Subcutaneous abdominal adipose tissue (tissue), 5 donors: ENCODE results near the gene C9orf50.

Experiments used
- H3K27ac ChIP-seq: one replicate; pipeline ENCODE4 v1.7.0; 2013; ENCODE audit warnings: low read depth, mild to moderate bottlenecking, inconsistent platforms, low read length, moderate library complexity
- H3K27me3 ChIP-seq, 5 donors: one replicate each; pipeline ENCODE4 v1.7.0; 2013; ENCODE audit warnings: low read length in 5 of 5, inconsistent platforms in 1 of 5; ENCODE audit not compliant: control insufficient read depth in 5 of 5, insufficient read depth in 4 of 5
- H3K36me3 ChIP-seq, 5 donors: one replicate each; pipeline ENCODE4 v1.7.0; 2013; ENCODE audit warnings: low read length in 5 of 5; ENCODE audit not compliant: control insufficient read depth in 5 of 5, insufficient read depth in 5 of 5
- H3K4me1 ChIP-seq, 5 donors: one replicate each; pipeline ENCODE4 v1.7.0; 2013; ENCODE audit warnings: low read length in 5 of 5, mild to moderate bottlenecking in 3 of 5, moderate library complexity in 1 of 5; ENCODE audit not compliant: control insufficient read depth in 5 of 5, insufficient read depth in 5 of 5
- H3K4me3 ChIP-seq, 5 donors: one replicate each; pipeline ENCODE4 v1.7.0; 2013; ENCODE audit warnings: low read length in 5 of 5, low read depth in 1 of 5
- H3K9ac ChIP-seq, 5 donors: one replicate each; pipeline ENCODE4 v1.7.0; 2013; ENCODE audit warnings: low read length in 5 of 5, mild to moderate bottlenecking in 4 of 5, moderate library complexity in 3 of 5
- H3K9me3 ChIP-seq, 5 donors: one replicate each; pipeline ENCODE4 v1.7.0; 2013; ENCODE audit warnings: low read length in 5 of 5; ENCODE audit not compliant: control insufficient read depth in 5 of 5
- donor health status: healthy.
- donor health status: healthy.
- donor health status: healthy.
- donor health status: healthy.
- donor health status: healthy.

C9orf50 gene

DNA sequence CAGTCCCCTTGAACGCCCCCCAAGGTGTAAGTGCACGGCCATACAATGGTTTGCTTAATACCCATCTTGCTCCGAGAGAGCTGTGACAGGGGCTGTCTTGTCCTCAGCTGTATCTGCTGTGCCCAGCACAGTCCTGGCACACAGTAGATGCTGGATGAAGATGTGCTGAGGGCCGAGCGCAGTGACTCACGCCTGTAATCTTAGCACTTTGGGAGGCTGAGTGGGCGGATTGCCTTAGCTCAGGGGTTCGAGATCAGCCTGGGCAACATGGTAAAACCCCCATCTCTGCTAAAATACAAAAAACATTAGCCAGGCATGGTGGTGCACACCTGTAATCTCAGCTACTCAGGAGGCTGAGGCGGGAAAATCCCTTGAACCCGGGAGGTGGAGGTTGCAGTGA is 53.6 kb downstream of the C9orf50 start:
- H3K9ac ChIP-seq = no peak overlapping the region
- H3K4me1 ChIP-seq = peaks cover 0 to 32% (median 26%) of the 10 kb centered on the region in 5 donors
- H3K27me3 ChIP-seq = peaks cover 0 to 9% (median 0%) of the 10 kb centered on the region in 5 donors
- H3K27ac ChIP-seq = no peak overlapping the region
- no peak overlapping the region for H3K4me3 ChIP-seq
- H3K36me3 ChIP-seq = no peaks in the 10 kb centered on the region
- H3K9me3 ChIP-seq = no peaks in the 10 kb centered on the region

DNA sequence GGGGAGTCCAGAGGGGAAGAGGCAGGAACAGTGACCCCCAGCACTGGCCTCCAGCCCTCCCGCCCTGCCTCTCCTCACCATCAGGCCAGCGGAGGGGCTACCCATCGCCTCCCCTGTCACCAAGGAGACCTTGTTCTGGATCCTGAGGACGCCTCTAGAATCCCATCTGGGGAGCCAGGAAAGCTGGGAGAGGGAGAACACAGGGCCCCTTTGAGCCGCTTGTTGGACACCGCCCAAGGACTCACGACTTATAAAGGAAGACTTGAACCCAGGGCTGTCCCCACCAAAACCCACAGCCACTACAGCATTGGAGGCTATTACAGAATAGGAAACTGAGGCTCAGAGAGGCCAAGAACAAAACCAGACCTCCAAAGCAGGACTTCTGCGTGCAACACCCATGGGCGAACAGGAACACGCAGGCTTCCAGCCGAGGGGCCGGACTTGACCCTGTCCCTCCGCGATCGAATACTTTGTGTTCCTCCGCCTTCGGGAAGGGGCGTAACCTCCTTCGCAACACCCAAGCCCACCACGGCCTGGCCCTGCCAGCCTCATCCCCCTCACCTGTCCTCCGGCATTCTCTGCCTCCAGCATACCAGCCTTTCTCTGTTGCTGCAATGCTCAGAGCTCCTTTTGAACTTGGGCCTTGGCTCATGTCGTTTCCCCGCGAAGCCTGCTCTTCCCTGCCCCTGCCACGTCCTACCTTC is 54.2 kb downstream of the C9orf50 start:
- Histone ChIP-seq H3K9me3 (no peaks in the 10 kb centered on the region), H3K9ac (no peak overlapping the region), H3K36me3 (no peaks in the 10 kb centered on the region), H3K4me1 (peaks cover 0 to 32% (median 26%) of the 10 kb centered on the region in 5 donors), H3K27ac (no peak overlapping the region), H3K27me3 (peaks cover 0 to 12% (median 0%) of the 10 kb centered on the region in 5 donors), H3K4me3 (no peak overlapping the region)

DNA sequence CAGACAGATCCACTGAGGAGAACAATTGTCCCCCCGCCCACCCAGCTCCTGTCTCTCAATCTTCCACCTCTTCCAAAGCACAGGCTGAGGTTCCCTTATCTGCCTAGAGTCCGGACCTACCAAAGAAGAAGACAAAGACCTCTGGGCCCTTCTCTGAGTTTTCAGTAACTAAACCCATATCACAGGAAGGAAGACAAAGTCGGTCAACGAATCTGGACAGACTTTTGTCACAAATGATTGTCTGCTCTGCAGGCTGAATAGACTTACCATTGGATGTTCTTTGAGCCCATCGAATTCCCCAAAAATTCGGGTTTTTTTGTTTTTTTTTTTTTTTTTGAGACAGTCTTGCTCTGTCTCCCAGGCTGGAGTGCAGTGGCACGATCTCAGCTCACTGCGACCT is 58.0 kb downstream of the C9orf50 start:
- Histone ChIP-seq H3K9ac (no peak overlapping the region), H3K36me3 (no peaks in the 10 kb centered on the region), H3K27ac (no peak overlapping the region), H3K9me3 (no peaks in the 10 kb centered on the region), H3K4me3 (no peak overlapping the region), H3K27me3 (peaks cover 0 to 7% (median 5%) of the 10 kb centered on the region in 5 donors), H3K4me1 (peaks cover 0 to 9% (median 7%) of the 10 kb centered on the region in 5 donors)

DNA sequence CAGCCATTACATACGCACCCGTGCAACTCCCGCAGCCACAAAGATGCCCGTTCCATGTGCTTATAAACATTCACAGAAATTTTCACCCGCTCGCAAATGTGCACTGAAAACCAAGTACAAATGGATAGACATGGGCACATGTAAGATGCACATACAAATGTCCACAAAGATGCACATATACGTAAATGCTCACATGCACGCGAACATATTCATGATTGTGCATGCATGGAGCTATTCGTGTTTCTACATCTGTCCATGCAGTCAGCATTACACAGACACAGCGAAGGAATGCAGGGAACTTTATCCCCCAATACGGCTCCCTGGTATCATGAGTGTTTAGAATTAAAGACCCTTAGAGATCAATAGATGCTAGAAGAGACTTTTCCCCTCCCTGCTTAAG is 58.4 kb downstream of the C9orf50 start:
- H3K36me3 ChIP-seq = no peaks in the 10 kb centered on the region
- H3K4me3 ChIP-seq = no peak overlapping the region
- no peak overlapping the region for H3K27ac ChIP-seq
- H3K9me3 ChIP-seq = no peaks in the 10 kb centered on the region
- H3K9ac ChIP-seq = no peak overlapping the region
- peaks cover 0 to 7% (median 5%) of the 10 kb centered on the region in 5 donors for H3K27me3 ChIP-seq
- peaks cover 0 to 7% (median 3%) of the 10 kb centered on the region in 5 donors for H3K4me1 ChIP-seq
